NCI-H510A (cell line): Measurements from ENCODE around the gene SMIM13.

Experiments used
- DNase-seq: peaks from one replicate; lab custom pipeline; 2025; lab: John Stamatoyannopoulos, UW

Gene SMIM13

DNA sequence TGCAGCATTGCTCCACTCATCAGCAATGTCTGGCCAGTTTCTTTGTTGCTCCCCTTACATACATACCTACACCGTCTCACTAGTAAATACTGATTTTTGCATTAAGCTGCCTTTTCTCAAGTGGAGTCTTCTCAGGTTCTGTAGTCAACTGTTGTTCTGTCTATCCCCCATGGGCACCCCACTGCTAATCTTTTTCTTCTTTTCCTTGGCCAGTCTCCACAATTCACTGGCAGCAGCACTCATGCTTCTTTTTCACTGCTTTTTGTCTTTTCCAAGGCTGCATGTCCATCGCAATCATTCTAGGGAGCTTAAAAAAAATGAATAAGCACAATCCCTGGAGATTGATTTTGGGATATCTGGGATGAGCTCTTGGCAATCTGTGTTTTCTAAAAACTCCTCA lies 28.2 kb downstream of the SMIM13 start:
- DNase-seq: no peak

DNA sequence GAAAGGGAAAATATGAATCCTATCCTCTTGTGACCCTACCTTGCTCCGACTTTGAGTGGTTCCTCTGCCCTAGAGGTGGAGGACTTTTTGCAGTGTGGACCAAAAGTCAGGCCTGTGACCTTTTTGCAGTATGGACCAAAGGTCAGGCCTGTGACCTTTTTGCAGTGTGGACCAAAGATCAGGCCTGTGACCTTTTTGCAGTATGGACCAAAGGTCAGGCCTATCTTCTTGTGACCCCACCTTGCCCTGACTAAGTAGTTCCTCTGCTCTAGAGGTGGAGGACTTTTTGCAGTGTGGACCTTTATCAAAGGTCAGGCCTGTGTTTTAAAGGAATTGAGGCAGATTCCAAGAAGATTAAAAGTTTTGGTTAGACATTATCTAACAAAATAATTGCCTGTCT lies 28.7 kb downstream of the SMIM13 start:
- DNase-seq: no peak

DNA sequence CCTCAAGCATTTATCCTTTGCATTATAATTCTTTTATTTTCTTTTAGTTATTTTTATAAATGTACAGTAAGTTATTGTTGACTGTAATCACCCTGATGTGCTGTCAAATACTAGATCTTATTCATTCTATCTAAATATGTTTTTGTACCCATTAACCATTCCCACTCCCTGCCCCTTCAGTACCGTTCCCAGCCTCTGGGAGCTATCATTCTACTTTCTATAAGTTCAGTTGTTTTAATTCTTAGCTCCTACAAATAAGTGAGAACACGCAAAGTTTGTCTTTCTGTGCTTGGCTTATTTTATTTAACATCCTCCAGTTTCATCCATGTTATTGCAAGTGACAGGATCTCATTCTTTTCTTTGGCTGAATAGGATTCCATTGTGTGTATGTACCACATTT lies 30.3 kb downstream of the SMIM13 start:
- no peak for DNase-seq

DNA sequence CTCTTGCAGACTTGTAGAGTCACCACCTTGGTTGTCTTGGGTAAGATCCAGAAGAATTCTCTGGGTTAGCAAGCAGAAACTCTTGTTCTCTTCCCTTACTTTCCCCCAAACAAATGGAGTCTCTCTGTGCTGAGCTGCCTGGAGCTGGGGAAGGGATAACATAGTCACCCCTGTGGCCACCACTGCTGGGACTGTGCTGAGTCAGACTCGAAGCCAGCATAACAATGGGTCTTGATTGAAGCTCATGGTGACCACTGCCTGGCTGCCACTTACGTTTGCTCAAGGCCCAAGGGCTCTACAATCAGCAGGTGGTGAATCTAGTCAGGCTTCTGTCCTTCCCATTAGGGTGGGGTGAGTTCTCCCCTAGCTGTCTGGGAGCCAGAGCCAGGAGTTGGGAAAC lies 33.2 kb downstream of the SMIM13 start:
- no peak for DNase-seq

DNA sequence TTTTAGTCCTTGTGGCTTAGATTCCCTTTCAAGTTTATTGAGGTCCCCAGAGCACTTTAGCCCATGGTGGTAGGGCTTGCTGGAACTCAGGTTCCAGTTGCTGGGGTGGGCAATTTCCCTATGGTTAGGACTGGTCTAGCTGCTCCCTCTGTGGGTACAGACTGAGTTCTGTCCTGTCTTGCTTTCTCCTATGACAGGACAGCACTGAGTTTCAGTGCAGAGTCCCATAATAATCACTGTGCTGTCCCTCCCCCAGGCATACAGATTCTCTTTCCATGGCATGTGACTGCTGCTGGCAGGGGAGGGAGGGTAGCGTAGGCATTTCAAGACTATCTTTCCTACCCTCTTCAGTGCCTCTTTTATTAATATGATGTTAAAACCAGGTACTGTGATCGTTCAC lies 35.0 kb downstream of the SMIM13 start:
- no peak for DNase-seq

DNA sequence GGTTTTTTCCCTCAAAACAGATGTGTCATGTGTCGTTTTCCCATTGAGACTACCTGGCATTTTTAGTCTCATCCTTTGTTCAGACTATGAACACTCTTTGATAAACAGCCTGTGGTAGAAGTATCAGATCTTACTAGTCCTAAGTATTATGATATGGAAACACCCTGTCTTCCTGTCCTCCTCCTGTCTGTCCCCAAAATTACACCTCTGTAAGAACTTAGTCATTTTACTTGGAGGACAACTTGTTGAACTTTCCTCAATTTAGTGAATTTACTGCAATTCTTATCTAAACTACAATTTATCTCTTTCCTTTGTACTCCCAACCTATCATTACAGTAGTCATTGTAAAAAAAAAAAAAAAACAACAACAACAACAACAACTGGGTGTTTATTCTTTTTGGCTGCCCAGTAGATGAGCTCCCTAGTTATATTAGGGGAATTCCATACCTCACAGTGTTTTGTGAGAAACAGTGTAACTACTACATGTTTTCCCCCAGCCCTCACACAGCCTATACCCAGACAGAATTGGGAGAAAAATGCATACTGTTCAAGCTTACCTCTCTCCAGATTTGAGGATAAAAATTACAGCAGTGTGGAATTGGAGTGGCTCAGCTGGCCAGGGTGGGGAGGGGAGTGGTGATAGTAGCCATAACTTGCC lies 36.4 kb downstream of the SMIM13 start:
- no peak for DNase-seq

DNA sequence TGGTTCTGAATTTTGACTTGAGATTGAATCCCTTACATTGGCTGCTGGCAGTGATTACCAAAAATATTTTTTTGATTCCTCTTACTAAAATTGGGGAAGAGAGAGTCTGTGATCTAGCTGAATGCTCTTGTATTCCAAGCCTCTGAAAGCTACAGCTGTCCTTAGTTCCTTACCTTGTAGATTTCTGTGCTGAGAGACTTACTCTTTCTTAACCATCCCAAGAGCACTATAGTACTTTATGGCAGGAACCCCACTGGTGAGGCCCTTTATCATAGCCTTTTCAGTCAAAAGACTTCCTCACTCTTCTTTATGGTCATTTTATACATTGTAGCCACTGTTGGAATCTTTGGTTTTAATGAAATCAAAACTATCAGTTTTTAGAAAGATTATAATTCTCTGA lies 37.0 kb downstream of the SMIM13 start:
- no peak for DNase-seq

DNA sequence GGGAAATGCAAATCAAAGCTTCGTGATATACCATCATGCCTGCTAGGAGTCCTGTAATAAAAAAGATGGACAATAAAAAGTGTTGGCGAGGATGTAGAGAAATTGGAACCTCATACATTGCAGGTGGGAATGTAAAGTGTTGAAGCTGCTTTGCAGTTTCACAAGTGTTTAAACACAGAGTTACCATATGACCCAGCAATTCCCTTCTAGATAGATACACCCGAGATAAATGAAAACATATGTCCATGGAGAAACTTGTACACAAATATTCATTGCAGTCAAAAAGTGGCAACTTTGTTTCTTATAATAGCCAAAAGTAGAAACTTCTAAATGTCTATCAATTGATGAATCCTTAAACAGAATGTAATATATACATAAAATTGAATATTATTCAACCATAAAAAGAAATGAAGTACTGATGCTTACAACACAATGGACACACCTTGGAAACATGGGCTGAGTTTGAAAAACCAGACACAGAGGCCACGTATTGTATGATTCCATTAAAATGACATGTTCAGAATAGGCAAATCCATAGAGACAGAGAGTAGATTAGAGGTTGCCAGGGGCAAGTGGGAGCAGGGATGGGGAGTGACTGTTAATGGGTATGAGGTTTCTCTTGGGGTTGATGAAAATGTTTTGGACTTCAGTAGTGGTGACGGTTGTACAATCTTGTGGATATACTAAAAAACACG lies 38.7 kb downstream of the SMIM13 start:
- DNase-seq: no peak

DNA sequence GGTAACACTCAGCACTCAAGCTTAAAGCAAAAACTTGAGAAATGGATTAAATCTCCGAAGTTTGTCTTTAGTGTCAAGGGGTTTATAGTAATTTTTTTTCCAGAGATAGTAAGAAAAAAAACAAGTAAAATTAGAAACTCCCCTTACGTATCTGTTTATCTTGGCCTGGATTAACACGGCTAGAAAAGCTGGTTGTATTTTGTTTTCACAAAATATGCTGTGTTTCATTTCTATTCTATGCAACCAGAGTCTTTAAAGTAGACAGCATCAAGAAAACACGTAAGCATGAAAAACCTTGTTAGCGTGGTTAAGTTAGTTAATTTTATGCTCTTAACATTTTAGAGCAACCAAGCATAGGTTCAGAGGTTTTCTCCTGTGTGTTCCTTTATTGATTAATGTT lies 39.6 kb downstream of the SMIM13 start:
- DNase-seq: no peak

DNA sequence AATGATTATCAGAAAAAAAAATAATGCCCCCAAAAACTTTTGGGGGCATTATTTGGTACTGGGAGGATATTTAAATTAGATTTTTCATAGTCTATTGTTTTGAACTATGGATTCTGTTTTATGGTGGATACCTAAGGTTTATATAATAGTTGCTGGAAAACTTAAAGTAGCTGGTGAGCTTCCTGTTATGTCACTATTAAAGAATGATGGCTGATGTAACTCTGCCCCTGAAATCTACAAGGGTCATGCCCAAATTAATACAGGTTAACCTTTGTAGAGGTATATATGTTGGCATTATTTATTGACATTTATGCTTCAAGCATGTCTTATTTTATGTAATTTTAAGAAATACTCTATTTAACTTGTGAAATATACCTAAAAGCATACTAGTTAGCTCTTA lies 43.2 kb downstream of the SMIM13 start:
- DNase-seq: no peak

DNA sequence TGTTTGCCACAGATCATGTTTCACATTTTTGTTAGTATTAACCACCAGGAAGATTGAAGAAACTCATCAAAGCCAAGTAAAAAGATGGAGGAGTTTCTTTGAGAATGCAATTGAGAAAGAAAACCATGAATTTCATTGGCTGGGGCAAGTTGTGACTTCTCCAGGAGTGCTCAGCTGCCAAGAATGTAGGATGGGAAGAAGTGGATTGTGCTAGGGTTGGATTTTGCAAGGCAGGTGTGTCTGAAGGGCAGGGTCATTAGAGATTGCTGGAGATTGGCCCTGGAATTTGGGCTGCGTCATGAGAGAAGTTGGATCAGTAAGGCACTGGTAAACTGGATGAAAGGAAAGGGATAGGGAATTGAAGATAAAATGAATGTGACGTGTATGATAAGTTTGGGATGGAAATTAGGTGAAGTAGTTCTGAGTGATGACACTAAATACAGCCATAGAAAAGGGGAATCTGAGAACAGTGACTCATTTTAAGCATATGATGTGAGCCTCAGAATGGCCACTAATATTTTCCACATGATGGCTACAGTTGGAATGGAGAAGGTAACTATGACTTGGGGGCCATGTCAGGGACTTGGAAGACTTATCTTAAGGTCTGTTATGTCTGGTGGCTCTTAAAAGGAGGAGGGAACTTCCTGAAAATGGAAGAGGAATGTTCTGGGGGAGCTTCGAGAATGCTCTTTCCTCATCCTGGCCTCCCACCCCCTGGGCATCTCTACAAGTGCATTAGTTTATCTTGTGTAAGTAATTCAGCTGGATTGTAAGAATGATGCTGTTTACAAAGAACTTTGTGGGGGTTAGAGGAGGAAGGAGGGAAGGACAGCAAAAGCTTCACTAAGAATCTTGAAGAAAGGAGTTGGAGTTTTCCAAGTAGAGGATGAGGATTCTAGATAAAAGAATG lies 45.7 kb downstream of the SMIM13 start:
- DNase-seq: no peak

DNA sequence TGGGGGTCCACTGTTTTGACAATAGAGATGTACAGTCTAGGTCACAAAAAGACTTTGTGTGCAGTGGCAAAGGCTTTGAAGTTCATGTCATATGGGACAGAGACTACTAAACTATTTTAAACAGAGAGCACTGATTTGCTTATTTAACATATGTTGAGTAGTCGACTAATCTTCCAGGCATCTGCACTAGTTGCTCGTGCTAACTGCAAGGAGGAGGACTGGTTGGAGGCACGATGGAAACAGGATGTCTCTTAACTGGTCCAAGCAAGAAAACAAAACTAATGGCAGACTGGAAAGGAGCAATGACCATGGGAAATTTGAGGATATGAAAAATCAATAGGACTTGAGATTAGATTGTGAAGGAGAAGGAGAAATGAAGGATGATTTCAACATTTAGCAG lies 46.4 kb downstream of the SMIM13 start:
- no peak for DNase-seq

DNA sequence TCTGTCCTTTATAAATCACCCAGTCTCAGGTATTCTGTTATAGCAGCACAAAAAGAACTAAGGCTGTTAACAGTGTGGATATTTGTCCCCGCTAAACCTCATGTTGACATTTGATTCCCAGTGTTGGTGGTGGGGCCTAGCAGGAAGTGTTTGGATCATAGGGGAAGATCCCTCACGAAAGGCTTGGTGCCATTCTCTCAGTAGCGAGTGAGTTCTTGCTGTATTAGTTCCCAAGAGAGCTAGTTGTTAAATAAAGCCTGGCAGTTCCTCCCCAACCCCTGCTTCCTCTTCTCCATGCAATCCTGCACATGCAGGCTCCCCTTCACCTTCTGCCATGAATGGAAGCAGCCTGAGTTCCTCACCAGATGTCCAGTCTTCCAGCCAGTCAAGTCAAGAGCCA lies 47.7 kb downstream of the SMIM13 start:
- DNase-seq: no peak

DNA sequence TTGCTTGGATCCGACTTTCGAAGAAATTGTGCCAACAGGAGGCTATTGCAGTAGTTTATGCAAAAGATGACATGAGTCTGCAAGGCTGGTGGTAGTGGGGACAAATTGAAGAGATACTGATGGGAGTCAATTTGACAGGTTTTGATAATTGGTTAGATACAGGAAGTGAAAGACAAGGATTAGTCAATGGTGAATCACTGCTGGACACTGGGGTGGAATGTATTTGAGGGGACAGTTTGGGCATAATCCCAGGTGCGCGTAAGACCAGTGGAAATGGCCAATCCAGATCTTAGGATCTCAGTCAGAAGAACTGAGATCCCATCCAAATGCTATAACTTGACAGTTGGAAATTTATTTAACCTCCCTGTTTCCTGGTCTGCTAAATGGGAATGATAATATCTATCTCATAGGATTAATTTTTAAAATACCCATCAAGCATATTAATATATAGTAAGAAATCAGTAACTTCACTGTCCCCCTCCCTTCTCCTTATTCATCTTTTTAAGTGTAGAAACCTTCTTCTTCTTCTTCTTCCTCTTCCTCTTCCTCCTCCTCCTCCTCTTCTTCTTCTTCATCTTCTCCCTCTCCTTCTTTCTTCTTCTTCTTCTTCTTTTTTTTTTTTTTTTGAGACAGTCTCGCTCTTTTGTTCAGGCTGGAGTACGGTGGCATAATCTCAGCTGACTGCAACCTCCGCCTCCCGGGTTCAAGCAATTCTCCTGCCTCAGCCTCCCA lies 48.8 kb downstream of the SMIM13 start:
- no peak for DNase-seq

DNA sequence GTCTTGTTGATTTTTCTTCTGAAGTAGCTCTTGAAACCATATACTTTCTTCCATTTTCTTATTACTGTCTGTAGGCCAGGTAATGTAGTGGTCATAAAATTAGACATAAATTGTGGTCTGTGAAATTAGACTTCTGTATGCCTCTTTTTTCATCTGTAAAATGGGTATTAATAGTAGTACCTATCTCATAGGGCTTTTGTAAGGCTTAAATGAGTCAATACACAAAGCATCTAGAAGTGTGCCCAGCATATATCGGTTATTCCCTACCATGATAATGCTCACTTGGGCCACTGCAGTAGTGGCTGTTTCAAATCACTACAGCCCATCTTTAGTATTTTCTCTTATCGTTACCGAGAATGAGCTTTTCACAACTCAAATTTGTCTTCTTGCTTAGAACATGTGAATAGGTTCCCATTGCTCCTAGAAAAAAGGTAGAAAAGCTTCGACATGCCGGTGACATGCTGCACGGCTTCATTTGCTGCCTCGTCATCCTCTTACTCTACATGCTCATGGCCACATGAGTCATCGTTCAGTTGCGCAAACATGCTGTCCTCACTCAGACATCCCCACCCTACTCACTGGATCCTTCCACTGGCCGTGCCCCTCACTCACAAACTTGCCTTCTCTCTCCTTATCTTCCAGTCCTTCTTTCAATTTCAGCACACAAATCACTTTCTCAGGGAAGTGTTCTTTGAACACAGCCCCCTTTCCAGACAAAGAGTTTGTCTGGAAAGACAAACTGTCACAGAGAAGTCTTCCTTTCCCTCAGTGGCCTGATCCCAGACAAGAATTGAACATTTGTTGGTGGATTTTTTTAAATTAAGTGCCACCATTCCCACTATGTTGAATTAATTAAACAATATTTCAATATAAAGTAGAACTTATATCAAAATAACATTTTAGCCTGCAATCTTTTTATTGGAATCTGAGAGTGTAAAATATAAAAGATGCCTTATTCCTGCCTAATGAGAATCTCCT lies 50.0 kb downstream of the SMIM13 start:
- DNase-seq: no peak

DNA sequence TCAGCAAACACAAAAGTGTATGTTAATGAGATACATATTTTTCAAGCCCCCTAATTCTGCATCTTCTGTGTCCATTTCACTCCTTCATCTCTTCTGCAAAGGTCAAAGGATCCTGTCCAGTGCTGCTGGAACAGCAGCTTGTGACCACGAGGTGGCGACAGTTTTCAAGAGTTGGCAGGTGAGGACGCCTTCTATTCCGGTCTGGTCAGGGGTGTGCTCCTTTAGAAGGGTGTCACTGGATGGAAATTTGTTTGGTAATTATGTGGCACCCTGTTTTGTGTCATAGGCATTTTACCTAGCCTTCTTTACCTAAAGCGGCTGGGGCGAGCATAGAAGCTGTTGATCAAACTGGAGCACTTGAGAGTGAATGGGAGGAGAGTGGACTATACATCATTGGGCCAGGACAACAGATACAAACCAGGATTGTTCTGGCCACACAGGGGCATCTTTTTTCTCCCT lies 50.8 kb downstream of the SMIM13 start:
- DNase-seq: no peak

DNA sequence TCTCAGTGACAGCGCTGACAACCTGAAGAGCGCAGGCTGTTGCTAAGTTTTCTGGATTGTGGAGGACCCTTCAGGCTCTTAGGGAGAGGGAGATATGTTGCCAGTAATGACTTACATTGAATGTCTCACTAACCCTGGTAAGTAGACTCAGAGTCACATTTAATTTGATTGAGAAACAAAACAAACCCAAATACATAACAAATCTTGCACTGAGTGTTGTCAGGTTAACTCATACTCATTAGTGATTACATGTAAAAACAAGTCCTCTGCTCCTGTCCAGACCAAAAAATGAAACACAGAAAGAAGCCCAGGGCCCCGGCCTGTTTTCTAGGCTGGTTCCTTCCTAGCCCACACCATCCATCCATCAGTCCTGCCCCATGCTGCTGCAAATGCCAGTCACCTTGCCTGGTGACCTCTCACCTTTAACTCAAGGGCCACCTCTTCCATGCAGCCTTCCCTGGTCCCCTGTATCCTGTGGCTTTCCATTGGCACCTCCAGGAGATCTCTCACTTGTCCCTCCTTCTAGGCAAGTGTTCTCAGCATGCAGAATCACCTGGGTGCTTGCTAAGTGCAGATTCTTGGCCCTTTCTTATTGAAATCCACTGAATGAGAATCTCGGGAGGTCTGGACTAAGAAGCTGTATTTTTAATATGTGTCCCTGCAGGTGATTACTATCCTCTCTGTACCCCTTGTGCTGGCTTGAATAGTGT lies 52.6 kb downstream of the SMIM13 start:
- no peak for DNase-seq

DNA sequence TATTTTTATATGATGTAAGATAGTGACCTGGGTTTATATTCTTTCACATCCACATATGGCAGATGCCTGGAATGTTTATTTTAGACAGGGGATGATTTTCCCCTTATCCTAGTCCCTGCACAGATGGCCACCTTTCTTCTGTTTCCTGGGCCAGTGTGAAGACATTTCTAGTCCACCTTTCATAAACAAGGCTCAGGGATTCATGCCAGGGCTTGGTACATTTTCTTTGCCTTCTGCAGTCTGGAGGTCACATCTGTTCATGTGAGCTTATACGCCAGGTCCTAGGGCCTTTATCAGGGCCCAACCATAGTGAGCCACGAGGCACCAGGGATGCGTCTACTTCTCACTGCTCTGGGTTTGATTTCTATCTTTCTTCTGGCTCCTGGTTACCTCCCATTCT lies 55.9 kb downstream of the SMIM13 start:
- no peak for DNase-seq

DNA sequence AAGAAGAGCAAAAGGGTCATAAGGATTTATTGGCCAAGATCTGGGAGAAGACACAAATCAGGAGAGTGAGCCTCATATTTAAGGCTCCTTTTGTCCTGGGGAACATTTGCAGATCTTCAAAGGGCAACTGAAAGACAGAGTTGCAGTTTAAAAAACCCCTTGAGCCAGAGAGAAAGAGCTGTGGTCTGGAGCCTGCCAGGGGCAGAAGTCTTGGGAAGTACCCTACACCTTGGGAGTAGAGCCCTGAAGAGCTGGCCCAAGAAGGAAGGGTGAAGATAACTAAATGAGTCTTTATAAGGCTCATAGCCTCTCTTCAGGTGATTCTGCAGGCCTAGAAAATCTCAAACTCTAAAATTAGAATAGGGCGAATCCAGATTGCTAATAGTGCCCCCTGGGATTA lies 57.9 kb downstream of the SMIM13 start:
- no peak for DNase-seq

DNA sequence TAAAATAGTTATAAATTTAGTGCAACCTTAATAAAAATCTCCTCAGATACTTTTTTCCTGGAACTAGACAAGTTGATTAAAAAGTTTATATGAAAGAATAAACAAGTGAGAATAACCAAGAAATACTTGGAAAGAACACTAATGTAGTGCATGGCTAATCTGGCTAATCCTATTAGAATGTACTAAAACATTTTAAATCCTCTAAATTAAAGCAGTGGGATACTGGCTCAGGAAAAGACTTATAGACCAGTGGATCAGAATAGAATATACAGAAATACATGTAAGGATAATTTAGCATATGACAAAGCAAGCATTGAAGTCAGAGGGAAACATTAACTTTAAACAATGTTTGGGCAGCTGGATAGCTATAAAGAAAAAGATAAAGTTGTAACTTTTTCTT lies 58.9 kb downstream of the SMIM13 start:
- no peak for DNase-seq
